Measurements from ENCODE around the gene NET1.
"Not testable (repeated sequence)": the region's sequence is repeated elsewhere in the genome, so short reads cannot be mapped to it uniquely, and the experiment has no call there.

DNA sequence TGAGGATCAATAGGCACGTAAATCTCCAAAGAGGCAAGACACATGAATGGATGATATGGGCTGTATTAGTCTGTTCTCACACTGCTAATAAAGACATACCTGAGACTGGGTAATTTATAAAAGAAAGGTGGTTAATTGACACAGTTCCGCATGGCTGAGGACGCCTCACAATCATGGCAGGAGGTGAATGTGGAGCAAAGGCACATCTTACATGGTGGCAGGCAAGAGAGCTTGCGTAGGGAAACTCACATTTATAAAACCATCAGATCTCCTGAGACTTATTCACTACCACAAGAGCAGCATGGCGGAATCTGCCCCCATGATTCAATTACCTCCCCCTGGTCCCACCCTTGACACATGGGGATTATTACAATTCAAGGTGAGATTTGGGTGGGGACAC is 33.2 kb upstream of the NET1 start:
- TF ChIP-seq, protein P1, sequence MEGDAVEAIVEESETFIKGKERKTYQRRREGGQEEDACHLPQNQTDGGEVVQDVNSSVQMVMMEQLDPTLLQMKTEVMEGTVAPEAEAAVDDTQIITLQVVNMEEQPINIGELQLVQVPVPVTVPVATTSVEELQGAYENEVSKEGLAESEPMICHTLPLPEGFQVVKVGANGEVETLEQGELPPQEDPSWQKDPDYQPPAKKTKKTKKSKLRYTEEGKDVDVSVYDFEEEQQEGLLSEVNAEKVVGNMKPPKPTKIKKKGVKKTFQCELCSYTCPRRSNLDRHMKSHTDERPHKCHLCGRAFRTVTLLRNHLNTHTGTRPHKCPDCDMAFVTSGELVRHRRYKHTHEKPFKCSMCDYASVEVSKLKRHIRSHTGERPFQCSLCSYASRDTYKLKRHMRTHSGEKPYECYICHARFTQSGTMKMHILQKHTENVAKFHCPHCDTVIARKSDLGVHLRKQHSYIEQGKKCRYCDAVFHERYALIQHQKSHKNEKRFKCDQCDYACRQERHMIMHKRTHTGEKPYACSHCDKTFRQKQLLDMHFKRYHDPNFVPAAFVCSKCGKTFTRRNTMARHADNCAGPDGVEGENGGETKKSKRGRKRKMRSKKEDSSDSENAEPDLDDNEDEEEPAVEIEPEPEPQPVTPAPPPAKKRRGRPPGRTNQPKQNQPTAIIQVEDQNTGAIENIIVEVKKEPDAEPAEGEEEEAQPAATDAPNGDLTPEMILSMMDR (IDR thresholded peaks at IDR 0.05), result not testable (repeated sequence)
- not testable (repeated sequence) for TF ChIP-seq EZH2phosphoT487, EZH2 (IDR thresholded peaks at IDR 0.05)

All from neural progenitor cell (in vitro differentiated cells).